Natural killer cell treated with Interleukin-12 subunit alpha and Interleukin-12 subunit beta and Interleukin-15 and Interleukin-18, amount 100 ng/mL, for 72 hours (primary cell): ENCODE data around the gene ARMH1. TPM values are rescaled to one million over a fixed set of nuclear protein-coding genes. Genes with fewer than 3 reads are reported as not detected.
A peak's percentile ranks its signal among the peaks of the same experiment; 100 is the strongest.
"Not testable (repeated sequence)": the region's sequence is repeated elsewhere in the genome, so short reads cannot be mapped to it uniquely, and the experiment has no call there.

Experiments used
- ATAC-seq, 2 donors: fragments of 150-1000 bp; cut with Tn5 transposase in 1 of 2; sonication (Bioruptor Pico), chemical (Tn5 transposase) in 1 of 2; 2 replicates each; pipeline ENCODE4 v1.10.0; 2021
- DNase-seq: peaks from one replicate; pipeline ENCODE4 v3.0.0; 2022; ENCODE audit warnings: low spot score
- H3K27ac Mint-ChIP-seq, 2 donors: 1 replicate in 1 of 2; 2 replicates in 1 of 2; pipeline ENCODE4 v1.8.0; 2022; ENCODE audit warnings: mixed read lengths in 2 of 2, mild to moderate bottlenecking in 1 of 2, moderate library complexity in 1 of 2
- H3K27me3 Mint-ChIP-seq, 2 donors: 1 replicate in 1 of 2; 2 replicates in 1 of 2; pipeline ENCODE4 v1.8.0; 2022; ENCODE audit warnings: mixed read lengths in 2 of 2
- H3K36me3 Mint-ChIP-seq: one replicate; pipeline ENCODE4 v1.8.0; 2022; ENCODE audit warnings: mixed read lengths
- H3K4me1 Mint-ChIP-seq, 2 donors: 1 replicate in 1 of 2; 2 replicates in 1 of 2; pipeline ENCODE4 v1.8.0; 2022; ENCODE audit warnings: low read depth in 2 of 2, mixed read lengths in 2 of 2, mild to moderate bottlenecking in 1 of 2
- H3K4me3 Mint-ChIP-seq: one replicate; pipeline ENCODE4 v1.8.0; 2022; ENCODE audit warnings: mixed read lengths
- H3K9me3 Mint-ChIP-seq: 2 replicates; pipeline ENCODE4 v1.8.0; 2022; ENCODE audit warnings: mixed read lengths
- total RNA-seq, 2 donors: library from RNA; stranded (reverse); gene quantifications; one replicate each; pipeline ENCODE4 v1.2.3, GENCODE V29; 2022

Gene ARMH1
- total RNA-seq, 2 donors from 2014 or later = 1.8 to 8.7 TPM

DNA sequence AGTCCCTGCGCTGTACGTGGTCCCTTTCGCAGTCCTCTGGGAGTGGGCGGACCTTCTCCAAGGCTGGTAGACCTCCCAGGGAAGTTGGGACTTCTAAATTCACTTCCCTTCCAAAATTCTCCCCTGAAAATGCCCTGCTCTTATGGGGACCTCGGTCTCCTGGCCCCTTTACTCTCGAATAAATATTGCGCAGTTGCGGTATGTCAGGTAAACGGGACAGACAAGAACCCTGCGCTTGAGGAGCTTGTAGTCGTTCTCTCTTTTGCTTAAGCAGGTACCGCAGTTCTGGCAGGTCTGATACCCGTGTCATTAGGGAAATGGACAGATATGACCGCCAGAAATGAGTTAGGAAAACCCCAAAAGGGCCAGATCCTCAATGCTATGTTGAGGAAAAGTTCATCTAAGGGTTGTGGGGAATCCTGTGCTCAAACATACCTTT is 65.7 kb downstream of the ARMH1 start:
- Mint-ChIP-seq H3K4me3 (peak overlapping the region; percentile 99), H3K4me1 (peaks cover 11 to 16% of the 10 kb centered on the region in 2 donors), H3K27ac (peak overlapping the region; percentile 90 to 94), H3K27me3 (no peaks in the 10 kb centered on the region), H3K36me3 (peaks cover 6% of the 10 kb centered on the region), H3K9me3 (no peaks in the 10 kb centered on the region)
- ATAC-seq (no peak), DNase-seq (no peak)

DNA sequence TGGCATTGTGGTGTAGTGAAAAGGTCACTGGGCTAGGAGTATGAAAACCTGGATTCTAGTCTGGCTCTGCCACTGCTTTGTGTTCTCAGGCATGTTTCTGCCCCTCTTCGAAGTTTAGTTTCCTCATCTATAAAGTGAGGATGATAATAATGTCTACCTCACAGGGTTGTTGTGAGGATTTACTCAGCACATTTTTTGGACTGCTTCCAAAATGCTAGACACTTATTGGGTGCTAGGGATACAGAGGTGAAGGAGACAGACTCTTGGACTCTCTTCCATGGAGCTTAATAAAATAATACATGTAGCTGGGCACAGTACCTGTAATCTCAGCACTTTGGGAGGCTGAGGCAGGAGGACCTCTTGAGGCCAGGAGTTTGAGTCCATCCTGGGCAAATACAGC is 68.7 kb downstream of the ARMH1 start:
- no peak overlapping the region for H3K27ac Mint-ChIP-seq
- H3K4me1 Mint-ChIP-seq = peaks cover 11 to 16% of the 10 kb centered on the region in 2 donors
- no peak for DNase-seq
- peaks cover 10% of the 10 kb centered on the region for H3K36me3 Mint-ChIP-seq
- no peak for ATAC-seq
- H3K9me3 Mint-ChIP-seq = no peaks in the 10 kb centered on the region
- H3K27me3 Mint-ChIP-seq = no peaks in the 10 kb centered on the region
- H3K4me3 Mint-ChIP-seq = no peak overlapping the region

DNA sequence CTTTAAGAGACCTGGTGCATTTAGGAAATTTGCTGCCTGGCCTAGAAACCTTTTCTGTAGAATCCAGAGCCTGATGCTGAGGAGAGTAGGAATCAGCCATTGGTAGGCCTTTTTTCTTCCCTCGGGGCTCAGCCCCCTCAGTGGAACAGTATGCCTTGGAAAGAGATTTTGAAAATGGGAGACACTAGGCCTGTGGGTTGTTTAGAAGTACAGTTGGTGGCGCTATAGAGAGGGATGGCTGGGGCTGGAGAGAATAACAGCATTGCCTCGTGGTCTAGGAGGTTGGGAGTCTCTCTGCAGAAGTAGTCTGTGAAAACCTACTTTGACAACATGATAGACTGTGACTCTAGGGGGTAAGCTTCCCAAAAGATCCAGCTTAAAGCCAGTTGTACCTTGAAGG is 73.4 kb downstream of the ARMH1 start:
- H3K27me3 Mint-ChIP-seq = no peaks in the 10 kb centered on the region
- ATAC-seq (peak in 1 of 2 donors; percentile 36), DNase-seq (no peak)
- no peak overlapping the region for H3K27ac Mint-ChIP-seq
- no peak overlapping the region for H3K4me3 Mint-ChIP-seq
- peaks cover 4% of the 10 kb centered on the region for H3K36me3 Mint-ChIP-seq
- no peaks in the 10 kb centered on the region for H3K9me3 Mint-ChIP-seq
- H3K4me1 Mint-ChIP-seq = peaks cover 0 to under 1% of the 10 kb centered on the region in 2 donors

DNA sequence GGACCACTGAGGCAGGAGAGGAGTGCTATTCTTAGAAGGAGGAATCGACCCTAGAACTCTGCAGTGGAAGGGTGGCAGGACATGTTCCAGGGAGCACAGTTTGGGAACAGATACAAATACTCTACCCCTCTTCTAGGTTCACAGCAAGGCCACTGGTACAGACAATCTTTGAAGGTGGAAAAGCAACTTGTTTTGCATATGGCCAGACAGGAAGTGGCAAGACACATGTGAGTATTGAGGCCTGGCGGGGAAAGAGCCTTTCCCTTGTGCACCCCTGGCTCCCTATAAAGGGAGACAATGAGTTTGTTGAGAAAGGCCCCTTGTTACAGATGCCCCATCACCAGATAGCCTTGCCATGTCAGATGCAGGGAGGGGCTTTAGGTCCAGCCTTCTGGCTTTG is 82.9 kb downstream of the ARMH1 start:
- Mint-ChIP-seq H3K4me1 (peaks cover 4 to 5% of the 10 kb centered on the region in 2 donors), H3K27ac (peak overlapping the region in 1 of 2 donors; percentile 75), H3K36me3 (peaks cover 5% of the 10 kb centered on the region), H3K9me3 (no peaks in the 10 kb centered on the region), H3K27me3 (no peaks in the 10 kb centered on the region), H3K4me3 (no peak overlapping the region)
- no peak for DNase-seq
- peak; percentile 53 to 62 for ATAC-seq

DNA sequence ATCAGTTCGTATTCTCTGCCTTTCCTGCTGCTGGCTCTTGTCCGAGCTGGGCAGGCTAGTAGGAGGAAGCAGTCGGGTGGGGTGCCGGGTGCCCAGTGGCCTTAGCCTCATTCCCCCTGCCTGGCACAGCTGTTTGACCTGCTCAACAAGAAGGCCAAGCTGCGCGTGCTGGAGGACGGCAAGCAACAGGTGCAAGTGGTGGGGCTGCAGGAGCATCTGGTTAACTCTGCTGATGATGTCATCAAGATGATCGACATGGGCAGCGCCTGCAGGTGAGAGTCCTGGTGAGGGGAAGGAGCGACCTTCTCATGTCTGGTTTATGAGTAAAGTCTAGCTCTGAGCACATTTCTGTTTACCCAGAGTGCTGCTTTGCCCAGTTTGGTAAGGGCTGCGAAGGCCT is 84.6 kb downstream of the ARMH1 start:
- peaks cover 15% of the 10 kb centered on the region for H3K36me3 Mint-ChIP-seq
- DNase-seq (no peak), ATAC-seq (no peak)
- H3K4me3 Mint-ChIP-seq = no peak overlapping the region
- H3K27me3 Mint-ChIP-seq = no peaks in the 10 kb centered on the region
- H3K27ac Mint-ChIP-seq = no peak overlapping the region
- peaks cover 10% of the 10 kb centered on the region in 2 donors for H3K4me1 Mint-ChIP-seq
- no peaks in the 10 kb centered on the region for H3K9me3 Mint-ChIP-seq

DNA sequence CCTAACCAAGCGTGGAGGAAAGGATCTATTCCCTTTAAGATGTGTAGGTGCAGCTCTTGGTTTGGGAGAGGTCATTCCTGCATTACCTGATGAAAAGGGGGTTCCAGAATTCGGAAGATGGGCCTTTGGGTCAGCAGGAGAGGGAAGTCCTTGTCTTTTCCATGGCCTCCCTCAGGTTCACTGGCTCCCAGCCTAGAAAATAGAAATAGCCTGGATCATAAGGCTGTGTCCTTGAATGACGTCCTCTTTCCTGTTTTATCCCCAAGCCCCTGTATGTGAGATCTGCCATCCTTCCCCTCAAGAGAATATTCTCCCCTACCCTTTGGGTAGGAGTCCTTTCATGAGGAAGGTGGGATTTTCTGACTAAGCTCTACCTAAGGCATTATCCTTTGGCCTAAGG is 86.4 kb downstream of the ARMH1 start:
- H3K9me3 Mint-ChIP-seq = no peaks in the 10 kb centered on the region
- DNase-seq = no peak
- H3K27ac Mint-ChIP-seq = no peak overlapping the region
- ATAC-seq = no peak
- peaks cover 10% of the 10 kb centered on the region in 2 donors for H3K4me1 Mint-ChIP-seq
- no peaks in the 10 kb centered on the region for H3K27me3 Mint-ChIP-seq
- H3K4me3 Mint-ChIP-seq = no peak overlapping the region
- H3K36me3 Mint-ChIP-seq = peaks cover 14% of the 10 kb centered on the region

DNA sequence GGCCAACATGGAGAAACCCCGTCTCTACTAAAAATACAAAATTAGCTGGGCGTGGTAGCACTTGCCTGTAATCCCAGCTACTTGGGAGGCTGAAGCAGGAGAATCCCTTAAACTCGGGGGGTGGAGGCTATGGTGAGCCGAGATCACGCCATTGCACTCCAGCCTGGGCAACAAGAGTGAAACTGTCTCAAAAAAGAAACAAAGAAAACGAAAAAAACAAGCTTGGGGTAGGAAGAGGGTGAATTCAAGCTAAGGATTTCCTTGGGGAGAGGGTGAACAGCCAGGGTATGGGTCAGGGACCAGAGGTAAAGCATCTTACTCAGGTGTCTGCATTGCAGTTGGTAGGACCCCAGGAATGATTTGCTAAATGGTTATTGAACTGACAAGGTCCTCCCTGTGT is 91.9 kb downstream of the ARMH1 start:
- not testable (repeated sequence) for H3K4me3 Mint-ChIP-seq, H3K4me1 Mint-ChIP-seq, ATAC-seq, H3K27me3 Mint-ChIP-seq, H3K27ac Mint-ChIP-seq, H3K36me3 Mint-ChIP-seq, DNase-seq, H3K9me3 Mint-ChIP-seq

Other genes with a start within 250 kb of the ARMH1 start
- gene TMEM53, start 233 bp upstream of the ARMH1 start, total RNA-seq = 1 to 10 TPM; 2.8 to 3.8 TPM
- not detected for gene RNU5D-1, start 56.5 kb downstream of the ARMH1 start, total RNA-seq
- 10 to 100 TPM; 44.5 to 97.0 TPM for gene KIF2C, start 65.1 kb downstream of the ARMH1 start, total RNA-seq
- 1,000 to 10,000 TPM; 1,070 to 1,127 TPM for gene RPS8, start 100.8 kb downstream of the ARMH1 start, total RNA-seq
- under 1 TPM in 1 of 2 donors, not detected in 1; 0.47 TPM for gene BEST4, start 113.5 kb downstream of the ARMH1 start, total RNA-seq
- 10 to 100 TPM; 27.4 to 64.3 TPM for gene PLK3, start 125.7 kb downstream of the ARMH1 start, total RNA-seq
- not detected for gene DYNLT4, start 132.6 kb downstream of the ARMH1 start, total RNA-seq
- gene BTBD19, start 133.8 kb downstream of the ARMH1 start, total RNA-seq = 1 to 10 TPM; 1.7 to 6.4 TPM
- 1 to 10 TPM; 1.9 TPM for gene PTCH2, start 168.5 kb downstream of the ARMH1 start, total RNA-seq